RWPE1 (cell line): Measurements from ENCODE around the gene EXT2.

Experiments
- CTCF ChIA-PET: fragments of 350-600 bp; sonication (Branson Sonifier 250); formaldehyde crosslinking; extraction: SDS; loops from one replicate; lab custom pipeline; 2021; lab: Yijun Ruan, JAX
- POLR2A ChIA-PET: fragments of 400-600 bp; formaldehyde crosslinking; extraction: SDS; loops from one replicate; lab custom pipeline; 2020; ENCODE audit warnings: antibody characterized with exemption; ENCODE audit not compliant: low non-redundant PET; lab: Yijun Ruan, JAX
- DNase-seq: peaks from one replicate; pipeline ENCODE4 v3.0.0; 2012; ENCODE audit warnings: low spot score
- H3K27ac ChIP-seq: fragments of 450-650 bp; 2 replicates; pipeline ENCODE4 v1.5.1; 2017
- TF ChIP-seq, protein P1 (sequence below): fragments of 450-650 bp; conservative IDR thresholded peaks from 2 replicates; pipeline ENCODE4 v1.5.1; 2017; ENCODE audit warnings: low read depth, mild to moderate bottlenecking

The EXT2 gene

DNA sequence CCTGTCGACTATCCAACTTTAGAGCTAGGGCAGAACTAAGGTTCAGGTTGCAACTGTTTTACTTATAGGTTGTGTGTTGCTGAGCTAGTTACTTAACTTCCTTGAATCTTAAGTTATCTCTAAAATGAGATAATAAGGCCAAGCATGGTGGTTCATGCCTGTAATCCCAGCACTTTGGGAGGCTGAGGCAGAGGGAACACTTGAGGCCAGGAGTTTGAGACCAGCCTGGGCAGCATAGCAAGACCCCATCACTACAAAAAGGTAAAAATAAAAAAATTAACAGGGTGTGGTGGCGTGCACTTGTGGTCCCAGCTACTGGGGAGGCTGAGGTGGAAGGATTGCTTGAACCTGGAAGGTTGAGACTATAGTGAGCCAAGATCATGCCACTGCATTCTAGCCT lies 27.3 kb upstream of the EXT2 start:
- ChIA-PET POLR2A (no interaction called here), CTCF (interaction anchor here (0.6 to 2.2 kb wide), 4 partner anchors 8 to 178 kb away, joined by 3 to 8 read pairs (median 4); partner anchors contain the start of gene EXT2)
- H3K27ac ChIP-seq, result no peak overlapping the region
- TF ChIP-seq, protein P1, sequence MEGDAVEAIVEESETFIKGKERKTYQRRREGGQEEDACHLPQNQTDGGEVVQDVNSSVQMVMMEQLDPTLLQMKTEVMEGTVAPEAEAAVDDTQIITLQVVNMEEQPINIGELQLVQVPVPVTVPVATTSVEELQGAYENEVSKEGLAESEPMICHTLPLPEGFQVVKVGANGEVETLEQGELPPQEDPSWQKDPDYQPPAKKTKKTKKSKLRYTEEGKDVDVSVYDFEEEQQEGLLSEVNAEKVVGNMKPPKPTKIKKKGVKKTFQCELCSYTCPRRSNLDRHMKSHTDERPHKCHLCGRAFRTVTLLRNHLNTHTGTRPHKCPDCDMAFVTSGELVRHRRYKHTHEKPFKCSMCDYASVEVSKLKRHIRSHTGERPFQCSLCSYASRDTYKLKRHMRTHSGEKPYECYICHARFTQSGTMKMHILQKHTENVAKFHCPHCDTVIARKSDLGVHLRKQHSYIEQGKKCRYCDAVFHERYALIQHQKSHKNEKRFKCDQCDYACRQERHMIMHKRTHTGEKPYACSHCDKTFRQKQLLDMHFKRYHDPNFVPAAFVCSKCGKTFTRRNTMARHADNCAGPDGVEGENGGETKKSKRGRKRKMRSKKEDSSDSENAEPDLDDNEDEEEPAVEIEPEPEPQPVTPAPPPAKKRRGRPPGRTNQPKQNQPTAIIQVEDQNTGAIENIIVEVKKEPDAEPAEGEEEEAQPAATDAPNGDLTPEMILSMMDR, result no peak
- DNase-seq, result no peak

DNA sequence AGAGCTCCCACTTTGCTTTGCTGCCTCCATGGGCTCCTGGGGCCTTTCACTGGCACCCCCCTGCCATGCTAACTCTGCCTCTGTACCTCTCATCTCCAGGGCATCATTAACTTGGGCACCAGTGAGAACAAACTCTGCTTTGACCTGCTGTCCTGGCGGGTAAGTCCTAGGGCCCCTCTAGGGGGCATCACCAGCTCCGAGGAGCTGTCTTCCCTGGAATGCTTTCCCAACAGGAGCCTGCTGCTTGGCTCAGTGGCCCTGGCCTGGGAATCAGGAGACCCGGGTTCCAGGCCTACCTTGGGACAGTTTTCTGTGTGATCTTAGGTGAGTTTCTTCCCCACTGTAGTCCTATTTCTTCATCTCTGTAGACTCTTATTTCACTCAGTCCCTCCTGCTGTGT lies 24.3 kb upstream of the EXT2 start:
- POLR2A ChIA-PET, result no interaction called here
- CTCF ChIA-PET, result interaction anchor here (1.1 kb wide), 1 partner anchor 23 kb away, joined by 3 read pairs; no protein-coding TSS in a partner anchor
- no peak overlapping the region for H3K27ac ChIP-seq
- TF ChIP-seq, protein P1, result no peak
- DNase-seq, result no peak

DNA sequence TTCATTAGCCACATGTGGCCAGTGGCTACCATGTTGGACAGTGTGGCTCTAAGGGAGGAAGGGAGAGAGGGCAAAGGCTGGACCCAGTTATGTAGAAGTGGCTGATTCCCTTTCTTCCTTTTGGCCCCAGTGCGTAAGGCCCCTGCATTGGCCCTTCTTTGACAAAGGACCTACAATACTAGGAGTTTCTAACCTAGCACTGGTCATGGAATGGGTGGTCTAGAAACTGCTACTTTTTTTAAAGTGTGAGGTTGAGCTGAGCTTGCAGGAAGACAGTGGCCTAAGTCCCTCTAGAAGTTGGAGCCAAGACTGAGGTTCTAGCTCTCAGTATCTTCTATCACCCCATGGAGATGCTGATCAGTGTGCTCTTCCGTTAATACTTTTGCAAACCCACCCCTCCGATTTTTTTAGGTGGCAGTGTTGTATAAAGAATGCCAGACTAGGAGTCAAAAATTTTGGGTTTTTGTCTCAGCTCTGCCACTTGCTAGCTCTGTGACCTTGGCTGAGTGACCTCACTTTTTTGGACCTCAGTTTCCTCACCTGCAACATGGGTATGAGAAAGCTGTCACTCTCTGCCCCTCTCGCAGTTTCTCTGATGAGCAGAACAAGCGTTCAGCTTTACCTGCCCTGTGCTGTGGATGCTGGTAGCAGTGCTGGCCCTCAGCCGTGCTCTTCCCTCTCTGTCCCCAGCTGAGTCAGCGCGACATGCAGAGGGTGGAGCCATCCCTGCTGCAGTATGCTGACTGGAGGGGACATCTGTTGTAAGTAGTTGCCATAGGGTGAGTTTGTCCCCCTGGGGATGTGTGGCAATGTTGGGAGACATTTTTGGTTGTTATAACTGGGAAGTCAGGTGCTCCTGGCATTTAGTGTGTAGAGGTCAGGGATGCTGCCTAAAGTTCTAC lies 22.5 kb upstream of the EXT2 start:
- ChIA-PET POLR2A (no interaction called here), CTCF (interaction anchor here (0.6 kb wide), 2 partner anchors 103 to 1756 kb away, joined by 3 read pairs; no protein-coding TSS in a partner anchor)
- H3K27ac ChIP-seq, result no peak overlapping the region
- TF ChIP-seq, protein P1, result no peak
- no peak for DNase-seq

DNA sequence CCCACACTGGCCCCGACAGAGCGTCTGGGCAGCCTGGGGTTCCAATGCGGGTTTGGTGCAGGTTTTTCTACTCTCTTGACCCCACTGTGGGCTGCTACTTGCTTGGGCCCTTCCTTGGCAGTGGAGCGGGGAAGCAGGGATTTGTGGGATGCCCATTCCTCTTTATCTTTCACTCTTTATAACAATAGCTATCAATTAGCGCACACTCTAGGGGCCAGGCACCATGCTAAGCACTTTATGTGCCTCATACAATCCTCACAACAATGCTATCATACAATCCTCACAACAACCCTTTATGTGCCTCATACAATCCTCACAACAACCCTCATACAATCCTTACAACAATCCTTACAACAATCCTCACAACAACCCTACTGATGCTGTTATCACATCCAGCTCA lies 16.7 kb upstream of the EXT2 start:
- ChIA-PET CTCF (no interaction called here), POLR2A (no interaction called here)
- DNase-seq, result no peak
- TF ChIP-seq, protein P1, result no peak
- no peak overlapping the region for H3K27ac ChIP-seq

DNA sequence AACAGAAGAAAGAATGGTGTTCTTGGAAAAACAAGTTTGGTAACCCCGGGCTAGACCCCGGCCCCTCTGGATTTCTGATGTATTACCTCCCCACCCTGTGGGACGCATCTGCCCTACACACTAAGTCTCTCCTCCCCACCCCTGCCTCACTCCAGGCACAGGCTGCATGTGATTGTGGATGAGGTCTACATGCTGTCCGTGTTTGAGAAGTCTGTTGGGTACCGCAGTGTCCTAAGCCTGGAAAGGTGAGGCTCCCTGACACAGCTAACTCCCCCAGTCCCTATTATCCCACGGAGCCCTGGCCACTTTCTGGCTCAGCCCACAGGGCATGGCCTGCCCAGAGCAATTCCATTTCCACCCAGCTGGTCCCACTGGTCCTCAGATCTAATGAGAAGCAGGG lies 16.1 kb upstream of the EXT2 start:
- POLR2A ChIA-PET, result no interaction called here
- CTCF ChIA-PET, result no interaction called here
- TF ChIP-seq, protein P1, result no peak
- DNase-seq, result no peak
- no peak overlapping the region for H3K27ac ChIP-seq

DNA sequence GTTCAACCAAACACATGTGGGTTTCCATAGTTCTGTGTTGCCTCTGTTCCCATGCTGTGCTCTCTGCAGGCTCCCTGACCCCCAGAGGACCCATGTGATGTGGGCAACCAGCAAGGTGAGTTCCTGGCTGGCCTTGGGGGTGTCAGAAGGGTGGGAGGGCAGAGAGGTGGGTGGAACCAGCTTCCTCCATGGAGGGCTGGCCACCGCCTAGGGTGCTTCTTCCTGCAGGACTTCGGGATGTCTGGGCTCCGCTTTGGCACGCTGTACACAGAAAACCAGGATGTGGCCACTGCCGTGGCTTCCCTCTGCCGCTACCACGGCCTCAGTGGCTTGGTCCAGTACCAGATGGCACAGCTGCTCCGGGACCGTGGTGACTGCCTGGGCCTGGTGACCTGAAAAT lies 14.5 kb upstream of the EXT2 start:
- TF ChIP-seq, protein P1, result no peak
- H3K27ac ChIP-seq, result no peak overlapping the region
- DNase-seq, result no peak
- CTCF ChIA-PET, result no interaction called here
- POLR2A ChIA-PET, result no interaction called here
